Measurements from ENCODE around the gene CRYGD. TPM values are rescaled to one million over a fixed set of nuclear protein-coding genes. Genes with fewer than 3 reads are reported as not detected.
"Not testable (repeated sequence)": the region's sequence is repeated elsewhere in the genome, so short reads cannot be mapped to it uniquely, and the experiment has no call there.

Gene CRYGD
- not detected for total RNA-seq

DNA sequence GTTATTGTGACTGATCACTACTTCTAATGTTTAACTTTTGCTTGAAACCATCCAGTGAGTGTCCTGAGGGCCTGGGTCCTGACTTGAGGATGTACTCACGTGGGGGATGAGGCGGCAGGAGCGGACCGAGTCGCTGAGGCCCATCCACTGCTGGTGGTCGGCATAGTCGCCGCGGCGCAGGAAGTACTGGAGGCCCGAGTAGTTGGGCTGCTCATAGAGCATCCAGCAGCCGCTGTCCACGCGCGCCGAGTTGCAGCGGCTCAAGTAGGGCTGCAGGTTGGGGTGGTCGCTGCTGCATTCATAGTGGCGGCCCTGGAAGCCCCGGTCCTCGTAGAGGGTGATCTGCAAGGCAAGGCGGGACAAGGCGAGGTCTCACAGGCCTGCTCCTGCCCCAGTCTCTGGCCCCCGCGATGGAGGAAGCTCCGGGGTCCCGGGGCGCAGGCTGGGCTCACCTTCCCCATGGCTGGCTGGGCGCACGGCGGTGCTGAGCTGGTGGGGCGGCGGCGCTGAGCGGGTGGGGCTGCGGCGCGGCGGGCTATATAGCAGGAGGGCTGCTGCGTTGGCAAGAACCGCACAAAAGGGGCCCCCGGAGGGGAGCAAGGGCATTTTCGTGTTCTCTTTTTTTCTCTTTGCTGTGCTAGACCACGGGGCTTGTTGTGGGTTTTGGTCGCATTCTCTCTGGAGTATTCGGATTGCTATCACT lies at the start of gene CRYGD:
TSS of gene CRYGD (minus strand) at position 512 of the 703 bp plus-strand sequence. CDS start at position 461, 51 bp downstream.
- not testable (repeated sequence) for H3K4me3 ChIP-seq (ENCODE audit: low read length in 3 of 3); H3K27ac ChIP-seq (ENCODE audit: low read depth, low read length)

DNA sequence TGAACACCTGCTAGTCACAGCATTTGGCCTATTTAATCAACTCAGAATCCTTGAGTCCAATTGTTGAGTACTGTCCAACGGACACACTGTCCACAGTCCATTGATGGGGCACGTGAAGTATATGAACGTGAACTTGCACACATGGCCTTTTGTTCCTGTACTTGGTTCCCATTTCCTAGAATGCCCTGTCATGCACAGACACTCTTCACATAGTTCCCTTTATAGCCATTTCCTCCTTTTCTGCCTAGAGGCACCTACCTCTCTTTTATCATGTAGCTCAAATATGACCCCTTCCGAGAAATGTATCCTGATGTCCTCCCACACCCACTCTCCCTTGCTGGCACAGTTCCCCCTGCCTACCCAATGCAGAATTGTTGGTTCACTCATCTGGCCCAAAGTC lies 47.8 kb upstream of the CRYGD start:
- Histone ChIP-seq H3K27ac (ENCODE audit: low read depth, low read length) (no peak overlapping the region), H3K4me1 (ENCODE audit: control insufficient read depth in 3 of 3, insufficient read depth in 3 of 3, low read length in 3 of 3) (no peaks in the 10 kb centered on the region), H3K9ac (ENCODE audit: low read depth in 1 of 3, low read length in 3 of 3) (no peak overlapping the region), H3K9me3 (ENCODE audit: control insufficient read depth in 3 of 3, low read length in 3 of 3) (no peaks in the 10 kb centered on the region), H3K27me3 (ENCODE audit: control insufficient read depth in 3 of 3, insufficient read depth in 3 of 3, low read length in 3 of 3) (no peaks in the 10 kb centered on the region), H3K36me3 (ENCODE audit: control insufficient read depth in 3 of 3, insufficient read depth in 3 of 3, low read length in 3 of 3) (no peaks in the 10 kb centered on the region), H3K4me3 (ENCODE audit: low read length in 3 of 3) (no peak overlapping the region)

More for the DNA sequence above, at the start of gene CRYGD:
- H3K9me3 ChIP-seq (ENCODE audit: control insufficient read depth in 3 of 3, low read length in 3 of 3); H3K4me1 ChIP-seq (ENCODE audit: control insufficient read depth in 3 of 3, insufficient read depth in 3 of 3, low read length in 3 of 3); H3K9ac ChIP-seq (ENCODE audit: low read depth in 1 of 3, low read length in 3 of 3); H3K36me3 ChIP-seq (ENCODE audit: control insufficient read depth in 3 of 3, insufficient read depth in 3 of 3, low read length in 3 of 3): not testable (repeated sequence)
- peaks cover 2 to 15% (median 12%) of the 10 kb centered on the region in 3 donors for H3K27me3 ChIP-seq (ENCODE audit: control insufficient read depth in 3 of 3, insufficient read depth in 3 of 3, low read length in 3 of 3)

DNA sequence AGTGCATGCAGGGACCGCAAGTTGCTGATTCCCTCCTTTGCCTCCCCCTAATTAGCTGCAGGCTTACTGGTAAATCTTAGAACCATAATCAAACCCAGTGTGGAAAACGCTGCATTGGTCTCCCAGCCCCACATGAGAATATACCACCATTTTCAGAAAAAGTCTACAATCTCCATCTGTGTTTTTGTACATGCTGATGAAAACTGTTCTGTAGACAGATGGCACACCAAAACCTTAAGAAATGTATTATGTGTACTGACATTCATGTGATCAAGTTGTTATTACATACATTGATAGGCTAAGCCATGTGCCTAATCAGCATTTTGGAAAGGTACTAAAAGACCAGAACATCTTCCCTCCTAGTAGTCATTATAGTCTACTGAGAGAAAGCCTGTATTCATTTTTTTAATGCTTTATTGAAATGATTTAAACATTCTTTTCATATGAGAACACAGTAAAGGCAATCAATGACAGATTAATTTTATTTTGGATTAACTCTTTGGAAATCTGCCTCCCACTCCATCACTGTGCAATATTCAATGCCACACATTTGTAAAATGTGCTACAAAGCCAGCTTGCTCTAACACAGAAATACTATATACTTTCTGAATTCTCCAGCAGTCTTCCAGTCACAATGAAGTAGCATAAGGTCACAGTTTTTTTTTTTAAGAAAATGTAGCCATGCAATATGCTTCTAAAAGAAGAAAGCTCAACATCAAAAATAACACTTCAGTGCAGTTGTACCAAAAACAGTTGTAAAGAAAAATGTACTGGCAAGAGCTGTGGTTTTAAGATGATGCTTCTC lies 40.8 kb upstream of the CRYGD start:
- Histone ChIP-seq H3K9ac (ENCODE audit: low read depth in 1 of 3, low read length in 3 of 3) (no peak overlapping the region), H3K36me3 (ENCODE audit: control insufficient read depth in 3 of 3, insufficient read depth in 3 of 3, low read length in 3 of 3) (no peaks in the 10 kb centered on the region), H3K4me3 (ENCODE audit: low read length in 3 of 3) (no peak overlapping the region), H3K9me3 (ENCODE audit: control insufficient read depth in 3 of 3, low read length in 3 of 3) (no peaks in the 10 kb centered on the region), H3K27ac (ENCODE audit: low read depth, low read length) (no peak overlapping the region), H3K4me1 (ENCODE audit: control insufficient read depth in 3 of 3, insufficient read depth in 3 of 3, low read length in 3 of 3) (no peaks in the 10 kb centered on the region), H3K27me3 (ENCODE audit: control insufficient read depth in 3 of 3, insufficient read depth in 3 of 3, low read length in 3 of 3) (peaks cover 0 to 9% (median 5%) of the 10 kb centered on the region in 3 donors)

- H3K9me3 ChIP-seq (ENCODE audit: control insufficient read depth in 3 of 3, low read length in 3 of 3): no peaks in the 10 kb centered on the region
- no peak within 1 kb of the TSS for H3K9ac ChIP-seq (ENCODE audit: low read depth in 1 of 3, low read length in 3 of 3)
- H3K36me3 ChIP-seq (ENCODE audit: control insufficient read depth in 3 of 3, insufficient read depth in 3 of 3, low read length in 3 of 3): no peaks in the 10 kb centered on the region
- no peak within 1 kb of the TSS for H3K4me3 ChIP-seq (ENCODE audit: low read length in 3 of 3)
- no peaks in the 10 kb centered on the region for H3K4me1 ChIP-seq (ENCODE audit: control insufficient read depth in 3 of 3, insufficient read depth in 3 of 3, low read length in 3 of 3)
- no peak within 1 kb of the TSS for H3K27ac ChIP-seq (ENCODE audit: low read depth, low read length)
- H3K27me3 ChIP-seq (ENCODE audit: control insufficient read depth in 3 of 3, insufficient read depth in 3 of 3, low read length in 3 of 3): peaks cover 0 to 9% (median 5%) of the 10 kb centered on the region in 3 donors
Measured at GRCh38 chr2:208163489-208163888, 39.2 kb upstream of the CRYGD start, which contains the start of gene CRYGA. TSS of gene CRYGA (minus strand) at chr2:208163589. CDS start at chr2:208163556, 33 bp downstream.

DNA sequence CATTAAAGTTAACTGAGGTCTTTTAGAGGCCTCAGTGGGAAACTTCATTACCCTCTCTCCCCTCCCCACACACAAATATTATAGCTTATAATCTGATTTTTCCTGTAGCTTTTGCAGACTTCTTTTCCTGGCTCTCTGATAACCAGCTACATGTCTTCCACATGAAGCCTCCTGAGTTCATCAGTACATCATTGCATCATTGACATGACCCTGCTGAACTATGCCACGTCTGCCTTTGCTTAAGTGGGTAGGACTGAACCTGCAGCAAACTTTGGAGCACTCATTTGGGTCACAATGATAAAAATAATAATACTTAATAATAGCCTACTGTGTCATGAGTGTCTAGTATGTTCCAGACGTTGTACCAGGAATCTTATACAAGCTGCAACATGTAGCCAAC lies 32.1 kb upstream of the CRYGD start:
- Histone ChIP-seq H3K9me3 (ENCODE audit: control insufficient read depth in 3 of 3, low read length in 3 of 3) (no peaks in the 10 kb centered on the region), H3K4me3 (ENCODE audit: low read length in 3 of 3) (no peak overlapping the region), H3K4me1 (ENCODE audit: control insufficient read depth in 3 of 3, insufficient read depth in 3 of 3, low read length in 3 of 3) (no peaks in the 10 kb centered on the region), H3K9ac (ENCODE audit: low read depth in 1 of 3, low read length in 3 of 3) (no peak overlapping the region), H3K27me3 (ENCODE audit: control insufficient read depth in 3 of 3, insufficient read depth in 3 of 3, low read length in 3 of 3) (no peaks in the 10 kb centered on the region), H3K27ac (ENCODE audit: low read depth, low read length) (no peak overlapping the region), H3K36me3 (ENCODE audit: control insufficient read depth in 3 of 3, insufficient read depth in 3 of 3, low read length in 3 of 3) (no peaks in the 10 kb centered on the region)

DNA sequence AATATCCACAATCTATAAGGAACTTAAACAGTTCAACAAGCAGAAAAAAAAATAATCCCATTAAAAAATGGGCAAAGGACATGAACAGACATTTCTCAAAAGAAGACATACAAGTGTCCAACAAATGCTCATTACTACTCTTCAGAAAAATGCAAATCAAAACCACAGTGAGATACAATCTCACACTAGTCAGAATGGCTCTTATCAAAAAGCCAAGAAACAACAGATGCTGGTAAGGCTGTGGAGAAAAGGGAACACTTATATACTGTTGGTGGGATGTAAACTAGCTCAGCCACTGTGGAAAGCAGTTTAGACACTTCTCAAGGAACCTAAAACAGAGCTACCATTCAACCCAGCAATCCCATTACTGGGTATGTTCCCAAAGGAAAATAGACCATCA lies 28.8 kb upstream of the CRYGD start:
- Histone ChIP-seq H3K9me3 (ENCODE audit: control insufficient read depth in 3 of 3, low read length in 3 of 3) (no peaks in the 10 kb centered on the region), H3K4me3 (ENCODE audit: low read length in 3 of 3) (no peak overlapping the region), H3K27me3 (ENCODE audit: control insufficient read depth in 3 of 3, insufficient read depth in 3 of 3, low read length in 3 of 3) (no peaks in the 10 kb centered on the region), H3K27ac (ENCODE audit: low read depth, low read length) (no peak overlapping the region), H3K9ac (ENCODE audit: low read depth in 1 of 3, low read length in 3 of 3) (no peak overlapping the region), H3K36me3 (ENCODE audit: control insufficient read depth in 3 of 3, insufficient read depth in 3 of 3, low read length in 3 of 3) (no peaks in the 10 kb centered on the region), H3K4me1 (ENCODE audit: control insufficient read depth in 3 of 3, insufficient read depth in 3 of 3, low read length in 3 of 3) (no peaks in the 10 kb centered on the region)

DNA sequence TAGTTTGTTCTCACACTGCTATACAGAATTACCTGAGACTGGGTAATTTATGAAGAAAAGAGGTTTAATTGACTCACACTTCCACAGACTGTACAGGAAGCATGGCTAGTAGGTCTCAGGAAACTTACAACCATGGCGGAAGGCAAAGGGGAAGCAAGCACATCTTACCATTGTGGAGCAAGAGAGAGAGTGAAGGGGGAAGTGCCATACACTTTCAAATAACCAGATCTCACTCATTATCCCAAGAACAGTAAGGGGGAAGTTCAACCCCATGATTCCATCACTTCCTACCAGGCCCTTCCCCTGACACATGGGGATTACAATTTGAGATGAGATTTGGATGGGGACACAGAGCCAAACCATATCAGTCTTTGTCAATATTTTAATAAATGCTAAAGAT lies 26.6 kb upstream of the CRYGD start:
- H3K4me1 ChIP-seq (ENCODE audit: control insufficient read depth in 3 of 3, insufficient read depth in 3 of 3, low read length in 3 of 3): no peaks in the 10 kb centered on the region
- no peaks in the 10 kb centered on the region for H3K36me3 ChIP-seq (ENCODE audit: control insufficient read depth in 3 of 3, insufficient read depth in 3 of 3, low read length in 3 of 3)
- no peak overlapping the region for H3K4me3 ChIP-seq (ENCODE audit: low read length in 3 of 3)
- H3K27ac ChIP-seq (ENCODE audit: low read depth, low read length): no peak overlapping the region
- H3K9me3 ChIP-seq (ENCODE audit: control insufficient read depth in 3 of 3, low read length in 3 of 3): no peaks in the 10 kb centered on the region
- peaks cover 0 to 2% (median 0%) of the 10 kb centered on the region in 3 donors for H3K27me3 ChIP-seq (ENCODE audit: control insufficient read depth in 3 of 3, insufficient read depth in 3 of 3, low read length in 3 of 3)
- no peak overlapping the region for H3K9ac ChIP-seq (ENCODE audit: low read depth in 1 of 3, low read length in 3 of 3)

DNA sequence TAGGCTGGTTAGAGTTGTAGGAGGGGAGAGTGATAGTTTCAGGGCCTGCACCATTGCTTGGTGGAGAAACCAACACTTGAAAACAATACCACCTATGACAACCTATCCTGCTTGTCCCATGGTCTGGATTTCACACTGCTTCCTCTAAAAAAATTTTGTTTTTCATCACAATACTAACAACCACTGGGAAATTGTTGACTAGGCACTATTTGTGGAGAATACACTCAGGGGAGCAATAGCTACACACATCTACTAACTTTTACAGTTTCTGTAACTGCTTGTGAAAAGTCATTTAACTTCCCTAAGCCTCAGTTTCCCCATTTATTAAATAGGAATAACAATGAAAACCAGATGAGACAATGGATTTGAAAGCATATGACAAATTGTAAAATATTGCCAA lies 25.8 kb upstream of the CRYGD start:
- Histone ChIP-seq H3K36me3 (ENCODE audit: control insufficient read depth in 3 of 3, insufficient read depth in 3 of 3, low read length in 3 of 3) (no peaks in the 10 kb centered on the region), H3K4me3 (ENCODE audit: low read length in 3 of 3) (no peak overlapping the region), H3K27ac (ENCODE audit: low read depth, low read length) (no peak overlapping the region), H3K27me3 (ENCODE audit: control insufficient read depth in 3 of 3, insufficient read depth in 3 of 3, low read length in 3 of 3) (peaks cover 0 to 4% (median 0%) of the 10 kb centered on the region in 3 donors), H3K9me3 (ENCODE audit: control insufficient read depth in 3 of 3, low read length in 3 of 3) (no peaks in the 10 kb centered on the region), H3K9ac (ENCODE audit: low read depth in 1 of 3, low read length in 3 of 3) (no peak overlapping the region), H3K4me1 (ENCODE audit: control insufficient read depth in 3 of 3, insufficient read depth in 3 of 3, low read length in 3 of 3) (no peaks in the 10 kb centered on the region)

GRCh38 chr2:208148803-208149202 lies 24.5 kb upstream of the CRYGD start:
- no peak overlapping the region for H3K27ac ChIP-seq (ENCODE audit: low read depth, low read length)
- no peaks in the 10 kb centered on the region for H3K9me3 ChIP-seq (ENCODE audit: control insufficient read depth in 3 of 3, low read length in 3 of 3)
- H3K36me3 ChIP-seq (ENCODE audit: control insufficient read depth in 3 of 3, insufficient read depth in 3 of 3, low read length in 3 of 3): no peaks in the 10 kb centered on the region
- H3K4me1 ChIP-seq (ENCODE audit: control insufficient read depth in 3 of 3, insufficient read depth in 3 of 3, low read length in 3 of 3): no peaks in the 10 kb centered on the region
- H3K27me3 ChIP-seq (ENCODE audit: control insufficient read depth in 3 of 3, insufficient read depth in 3 of 3, low read length in 3 of 3): peaks cover 0 to 4% (median 0%) of the 10 kb centered on the region in 3 donors
- H3K4me3 ChIP-seq (ENCODE audit: low read length in 3 of 3): no peak overlapping the region
- no peak overlapping the region for H3K9ac ChIP-seq (ENCODE audit: low read depth in 1 of 3, low read length in 3 of 3)

- H3K4me3 ChIP-seq (ENCODE audit: low read length in 3 of 3): no peak overlapping the region
- H3K36me3 ChIP-seq (ENCODE audit: control insufficient read depth in 3 of 3, insufficient read depth in 3 of 3, low read length in 3 of 3): no peaks in the 10 kb centered on the region
- peaks cover 0 to 4% (median 0%) of the 10 kb centered on the region in 3 donors for H3K27me3 ChIP-seq (ENCODE audit: control insufficient read depth in 3 of 3, insufficient read depth in 3 of 3, low read length in 3 of 3)
- no peaks in the 10 kb centered on the region for H3K9me3 ChIP-seq (ENCODE audit: control insufficient read depth in 3 of 3, low read length in 3 of 3)
- H3K27ac ChIP-seq (ENCODE audit: low read depth, low read length): no peak overlapping the region
- no peak overlapping the region for H3K9ac ChIP-seq (ENCODE audit: low read depth in 1 of 3, low read length in 3 of 3)
- no peaks in the 10 kb centered on the region for H3K4me1 ChIP-seq (ENCODE audit: control insufficient read depth in 3 of 3, insufficient read depth in 3 of 3, low read length in 3 of 3)
Measured at GRCh38 chr2:208147759-208148158, 23.4 kb upstream of the CRYGD start.

Data from skeletal muscle tissue (tissue), 4 donors.